ENCODE data around the gene CHCHD4. TPM values are rescaled to one million over a fixed set of nuclear protein-coding genes. Genes with fewer than 3 reads are reported as not detected.

Gene CHCHD4
- polyA plus RNA-seq, 1 of the 3 experiments (the other 2 are of a cell fraction): 15.4 TPM

- TF ChIP-seq ZBTB33 (IDR thresholded peaks at IDR 0.05; ENCODE audit: borderline replicate concordance, low read depth): peak; percentile 76; the same call in 1 of the 2 replicates
Measured at GRCh38 chr3:14124615-14125192, at the start of gene CHCHD4, which contains the start of gene TMEM43 (continued).

- H3F3A ChIP-seq (replicated peaks; ENCODE audit: insufficient read depth): peaks cover 52% of the 10 kb centered on the region
- POLR2A ChIA-PET: no interaction called here
Measured at GRCh38 chr3:14172496-14172895, 47.8 kb upstream of the CHCHD4 start.

More at GRCh38 chr3:14172496-14172895, 47.8 kb upstream of the CHCHD4 start:
- DNase-seq: no peak
- no peak overlapping the region for H3K4me3 ChIP-seq (ENCODE audit: low read depth in 2 of 2, low read length in 1 of 2)
- H3K9me3 ChIP-seq: no peaks in the 10 kb centered on the region
- H3K4me2 ChIP-seq: no peak overlapping the region
- CTCF ChIA-PET: interaction anchor here (1.4 to 3.9 kb wide), 2 partner anchors 31 to 276 kb away, joined by 5 to 13 read pairs; no protein-coding TSS in a partner anchor
- no peak overlapping the region for H3K9ac ChIP-seq
- H4K20me1 ChIP-seq (ENCODE audit: insufficient read depth): peaks cover 14% of the 10 kb centered on the region; the same call in 1 of the 2 replicates
- peaks cover 30 to 64% of the 10 kb centered on the region in 2 experiments for H3K4me1 ChIP-seq (ENCODE audit: control insufficient read depth in 1 of 2, insufficient read depth in 2 of 2, low read depth in 1 of 2, low read length in 1 of 2)
- 93% methylated on average over 5 of the region's 5 CpGs for WGBS (ENCODE audit: low lambda C conversion rate)
- H3K27ac ChIP-seq (ENCODE audit: low read depth in 2 of 2, low read length in 1 of 2): peak overlapping the region in 1 of 2 experiments; percentile 98; a peak in 3 of 4 replicates
- peaks cover 49 to 56% of the 10 kb centered on the region in 2 experiments for H3K36me3 ChIP-seq (replicated peaks in 1 of 2; ENCODE audit: control insufficient read depth in 1 of 2, insufficient read depth in 2 of 2, low read length in 1 of 2)
- no peaks in the 10 kb centered on the region for H3K9me2 ChIP-seq
- peaks cover 80% of the 10 kb centered on the region for H3K79me2 ChIP-seq (ENCODE audit: insufficient read depth)
- H3K27me3 ChIP-seq (ENCODE audit: insufficient read depth): no peaks in the 10 kb centered on the region
- H2AFZ ChIP-seq (ENCODE audit: low read depth): no peak overlapping the region
- no peak for TF ChIP-seq EZH2phosphoT487 (IDR thresholded peaks at IDR 0.05; ENCODE audit: borderline replicate concordance, low read depth)
- TF ChIP-seq NFIC (IDR thresholded peaks at IDR 0.05; ENCODE audit: borderline replicate concordance): no peak
- TF ChIP-seq RXRA (IDR thresholded peaks at IDR 0.05; ENCODE audit: borderline replicate concordance, low read depth): no peak
- TF ChIP-seq CHD2 (IDR thresholded peaks at IDR 0.05; ENCODE audit: low read length, partially characterized antibody): no peak
- no peak for TF ChIP-seq TEAD4 (IDR thresholded peaks at IDR 0.05; ENCODE audit: borderline replicate concordance, insufficient read depth)
- no peak for TF ChIP-seq RAD21 (IDR thresholded peaks at IDR 0.05; ENCODE audit: low read length)
- TF ChIP-seq FOXJ3 (CRISPR knock-in tag; IDR thresholded peaks at IDR 0.05): no peak
- TF ChIP-seq GABPA (IDR thresholded peaks at IDR 0.05; ENCODE audit: low read depth): no peak
- no peak for TF ChIP-seq MEF2A (IDR thresholded peaks at IDR 0.05; ENCODE audit: borderline replicate concordance, low read depth)
- no peak for TF ChIP-seq USF1 (IDR thresholded peaks at IDR 0.05; ENCODE audit: borderline replicate concordance, low read depth)
- TF ChIP-seq GATA2 (CRISPR knock-in tag; IDR thresholded peaks at IDR 0.05): no peak
- TF ChIP-seq MAX (IDR thresholded peaks at IDR 0.05; ENCODE audit: low read depth): no peak
